Activated CD8-positive, alpha-beta T cell treated with anti-CD3 and anti-CD28 coated beads for 36 hours (primary cell): ENCODE data around the gene FKBP2. TPM values are rescaled to one million over a fixed set of nuclear protein-coding genes. Genes with fewer than 3 reads are reported as not detected.

Source experiments
- ATAC-seq: fragments of 200-7000 bp; cut with Tn5 transposase; one replicate; pipeline ENCODE4 v1.10.0; 2021; ENCODE audit warnings: mild to moderate bottlenecking, moderate library complexity
- CTCF ChIA-PET: fragments of 350-600 bp; sonication (Branson Sonifier 250); formaldehyde crosslinking; loops from one replicate; lab custom pipeline; 2021; ENCODE audit warnings: antibody characterized with exemption; lab: Charles Lee
- POLR2A ChIA-PET: fragments of 350-600 bp; sonication (Branson Sonifier 250); formaldehyde crosslinking; loops from one replicate; lab custom pipeline; 2021; ENCODE audit warnings: antibody characterized with exemption; lab: Charles Lee
- DNase-seq: peaks from one replicate; pipeline ENCODE4 v3.0.0-alpha.2; 2020
- H3K27ac Mint-ChIP-seq: one replicate; pipeline ENCODE4 v1.8.0; 2021; ENCODE audit warnings: mild to moderate bottlenecking, mixed read lengths
- H3K27me3 Mint-ChIP-seq: one replicate; pipeline ENCODE4 v1.8.0; 2021; ENCODE audit warnings: mixed read lengths
- H3K36me3 Mint-ChIP-seq: one replicate; pipeline ENCODE4 v1.8.0; 2021; ENCODE audit warnings: low read depth, mixed read lengths
- H3K4me1 Mint-ChIP-seq: one replicate; pipeline ENCODE4 v1.8.0; 2021; ENCODE audit warnings: low read depth, mixed read lengths
- H3K4me3 Mint-ChIP-seq: one replicate; pipeline ENCODE4 v1.8.0; 2021; ENCODE audit warnings: mild to moderate bottlenecking, moderate library complexity, mixed read lengths
- H3K9me3 Mint-ChIP-seq: one replicate; pipeline ENCODE4 v1.8.0; 2021; ENCODE audit warnings: mixed read lengths
- intact Hi-C: fragments of 100-400 bp; cut with micrococcal nuclease; formaldehyde crosslinking; loops from one replicate; pipeline ENCODE4 v1.10.0; 2022
- total RNA-seq, 2 experiments: library from RNA; stranded (reverse); gene quantifications; one replicate each; pipeline ENCODE4 v1.2.3, GENCODE V29; 2021
- TF ChIP-seq, protein P1 (sequence below): fragments of 200-600 bp; IDR thresholded peaks from one replicate; pipeline ENCODE4 v1.8.0; 2022; ENCODE audit warnings: antibody characterized with exemption, mild to moderate bottlenecking

FKBP2 gene
- total RNA-seq, 2 experiments from 2014 or later = 23.5 to 26.9 TPM

DNA sequence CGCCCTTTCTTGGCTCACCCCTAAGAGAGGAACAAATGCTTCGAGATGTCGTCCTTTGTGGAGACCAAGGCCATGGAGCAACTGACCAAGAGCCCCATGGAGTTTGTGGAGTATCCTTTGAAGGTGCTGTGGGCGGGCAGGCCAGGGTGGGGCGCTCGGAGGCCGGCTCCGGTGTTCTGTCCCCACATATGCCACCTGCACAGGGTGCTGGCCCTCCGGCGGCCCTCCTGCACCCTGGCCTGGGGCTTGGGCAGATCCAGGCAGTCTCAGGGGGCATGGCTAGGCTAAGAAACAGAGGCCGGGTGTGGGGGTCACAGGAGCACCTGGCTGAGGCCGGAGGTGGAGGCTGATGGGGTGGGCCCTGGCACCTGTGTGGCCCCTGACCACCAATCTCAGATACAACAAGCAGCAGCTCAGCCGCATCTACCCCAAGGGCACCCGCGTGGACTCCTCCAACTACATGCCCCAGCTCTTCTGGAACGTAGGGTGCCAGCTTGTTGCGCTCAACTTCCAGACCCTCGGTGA is 20.7 kb downstream of the FKBP2 start:
- Mint-ChIP-seq H3K27ac (no peak overlapping the region), H3K36me3 (peaks cover 12% of the 10 kb centered on the region), H3K27me3 (no peaks in the 10 kb centered on the region), H3K9me3 (no peaks in the 10 kb centered on the region), H3K4me3 (no peak overlapping the region), H3K4me1 (peaks cover 12% of the 10 kb centered on the region)
- ChIA-PET CTCF (interaction anchor here (1.8 kb wide), 1 partner anchor 10 kb away, joined by 8 read pairs; the partner anchor contains the start of gene PLCB3), POLR2A (interaction anchor here (0.9 to 2.1 kb wide), 2 partner anchors 9 to 18 kb away, joined by 5 to 6 read pairs; no protein-coding TSS in a partner anchor)
- intact Hi-C loops = no loop called here
- TF ChIP-seq, protein P1, sequence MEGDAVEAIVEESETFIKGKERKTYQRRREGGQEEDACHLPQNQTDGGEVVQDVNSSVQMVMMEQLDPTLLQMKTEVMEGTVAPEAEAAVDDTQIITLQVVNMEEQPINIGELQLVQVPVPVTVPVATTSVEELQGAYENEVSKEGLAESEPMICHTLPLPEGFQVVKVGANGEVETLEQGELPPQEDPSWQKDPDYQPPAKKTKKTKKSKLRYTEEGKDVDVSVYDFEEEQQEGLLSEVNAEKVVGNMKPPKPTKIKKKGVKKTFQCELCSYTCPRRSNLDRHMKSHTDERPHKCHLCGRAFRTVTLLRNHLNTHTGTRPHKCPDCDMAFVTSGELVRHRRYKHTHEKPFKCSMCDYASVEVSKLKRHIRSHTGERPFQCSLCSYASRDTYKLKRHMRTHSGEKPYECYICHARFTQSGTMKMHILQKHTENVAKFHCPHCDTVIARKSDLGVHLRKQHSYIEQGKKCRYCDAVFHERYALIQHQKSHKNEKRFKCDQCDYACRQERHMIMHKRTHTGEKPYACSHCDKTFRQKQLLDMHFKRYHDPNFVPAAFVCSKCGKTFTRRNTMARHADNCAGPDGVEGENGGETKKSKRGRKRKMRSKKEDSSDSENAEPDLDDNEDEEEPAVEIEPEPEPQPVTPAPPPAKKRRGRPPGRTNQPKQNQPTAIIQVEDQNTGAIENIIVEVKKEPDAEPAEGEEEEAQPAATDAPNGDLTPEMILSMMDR = no peak
- ATAC-seq = no peak
- no peak for DNase-seq

DNA sequence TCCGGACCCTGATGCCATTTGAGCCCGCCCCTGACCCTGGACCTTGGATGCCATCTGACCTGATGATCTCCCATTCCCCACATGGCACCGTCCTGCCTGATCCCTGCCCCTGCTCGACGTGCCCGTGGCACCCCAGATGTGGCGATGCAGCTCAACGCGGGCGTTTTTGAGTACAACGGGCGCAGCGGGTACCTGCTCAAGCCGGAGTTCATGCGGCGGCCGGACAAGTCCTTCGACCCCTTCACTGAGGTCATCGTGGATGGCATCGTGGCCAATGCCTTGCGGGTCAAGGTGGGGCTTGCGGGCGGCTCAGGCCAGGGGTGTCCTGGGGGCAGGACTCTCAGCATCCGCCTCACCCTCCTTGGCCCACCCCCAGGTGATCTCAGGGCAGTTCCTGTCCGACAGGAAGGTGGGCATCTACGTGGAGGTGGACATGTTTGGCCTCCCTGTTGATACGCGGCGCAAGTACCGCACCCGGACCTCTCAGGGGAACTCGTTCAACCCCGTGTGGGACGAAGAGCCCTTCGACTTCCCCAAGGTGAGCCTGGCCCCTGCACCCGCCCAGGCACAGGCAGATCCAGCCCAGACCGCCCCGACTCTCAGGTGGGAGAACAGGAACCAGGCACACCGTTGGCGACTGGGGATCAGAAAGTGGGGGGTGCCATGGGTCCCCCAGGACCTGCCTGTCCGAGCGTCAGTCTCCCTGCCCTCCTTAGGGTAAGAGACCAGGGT is 21.5 kb downstream of the FKBP2 start:
- ChIA-PET POLR2A (interaction anchor here (0.9 to 2.1 kb wide), 3 partner anchors 9 to 19 kb away, joined by 5 to 6 read pairs (median 5); no protein-coding TSS in a partner anchor), CTCF (interaction anchor here (1.0 to 1.8 kb wide), 3 partner anchors 11 to 39 kb away, joined by 3 to 8 read pairs (median 4); partner anchors contain the start of gene PLCB3)
- DNase-seq (no peak), ATAC-seq (no peak)
- peaks cover 12% of the 10 kb centered on the region for H3K36me3 Mint-ChIP-seq
- H3K4me3 Mint-ChIP-seq = no peak overlapping the region
- intact Hi-C loops = no loop called here
- no peaks in the 10 kb centered on the region for H3K27me3 Mint-ChIP-seq
- peaks cover 12% of the 10 kb centered on the region for H3K4me1 Mint-ChIP-seq
- TF ChIP-seq, protein P1 = no peak
- H3K27ac Mint-ChIP-seq = no peak overlapping the region
- no peaks in the 10 kb centered on the region for H3K9me3 Mint-ChIP-seq

DNA sequence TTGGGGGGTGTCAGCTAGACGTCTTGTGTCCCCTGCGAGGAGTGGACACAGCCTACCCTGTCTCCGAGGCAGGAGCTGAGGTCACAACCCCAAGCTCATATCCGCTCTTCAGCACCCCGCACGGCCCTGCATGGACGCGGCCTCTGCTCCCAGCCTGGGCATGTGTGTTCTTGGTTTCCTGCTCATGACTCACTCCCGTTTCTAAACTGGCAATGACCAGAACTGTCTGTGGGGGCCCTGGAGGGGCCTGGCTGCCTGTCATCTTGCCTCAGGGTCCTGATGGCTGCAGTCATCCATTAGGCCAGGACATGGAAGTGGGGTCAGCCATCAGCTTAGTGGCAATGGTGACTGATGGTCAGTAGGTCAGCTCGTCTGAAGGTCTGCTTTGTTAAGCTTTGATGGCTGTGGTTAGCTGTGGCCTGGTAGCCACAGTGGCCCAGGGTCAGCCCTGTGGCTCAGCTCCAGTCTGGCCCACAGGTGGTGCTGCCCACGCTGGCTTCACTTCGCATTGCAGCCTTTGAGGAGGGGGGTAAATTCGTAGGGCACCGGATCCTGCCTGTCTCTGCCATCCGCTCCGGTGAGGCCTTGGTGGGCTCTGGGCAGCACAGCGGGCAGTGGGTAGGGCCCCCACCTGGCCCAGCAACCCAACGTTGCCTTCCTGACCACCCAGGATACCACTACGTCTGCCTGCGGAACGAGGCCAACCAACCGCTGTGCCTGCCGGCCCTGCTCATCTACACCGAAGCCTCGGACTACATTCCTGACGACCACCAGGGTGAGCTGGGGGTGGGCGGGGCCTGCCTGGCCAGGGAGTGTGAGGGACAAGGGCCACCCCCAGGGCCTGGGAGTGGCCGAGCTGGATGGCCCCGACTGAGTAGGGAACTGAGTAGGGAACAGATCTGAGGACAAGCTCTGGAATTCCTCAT is 22.4 kb downstream of the FKBP2 start:
- CTCF ChIA-PET = interaction anchor here (1.0 to 1.4 kb wide), 3 partner anchors 11 to 40 kb away, joined by 3 to 4 read pairs (median 4); no protein-coding TSS in a partner anchor
- intact Hi-C loops = no loop called here
- POLR2A ChIA-PET = interaction anchor here (1.0 to 1.4 kb wide), 3 partner anchors 14 to 56 kb away, joined by 4 to 5 read pairs (median 4); no protein-coding TSS in a partner anchor
- H3K9me3 Mint-ChIP-seq = no peaks in the 10 kb centered on the region
- ATAC-seq = no peak
- H3K27ac Mint-ChIP-seq = no peak overlapping the region
- peaks cover 14% of the 10 kb centered on the region for H3K36me3 Mint-ChIP-seq
- no peak overlapping the region for H3K4me3 Mint-ChIP-seq
- DNase-seq = no peak
- no peaks in the 10 kb centered on the region for H3K27me3 Mint-ChIP-seq
- peaks cover 20% of the 10 kb centered on the region for H3K4me1 Mint-ChIP-seq
- TF ChIP-seq, protein P1 = no peak

DNA sequence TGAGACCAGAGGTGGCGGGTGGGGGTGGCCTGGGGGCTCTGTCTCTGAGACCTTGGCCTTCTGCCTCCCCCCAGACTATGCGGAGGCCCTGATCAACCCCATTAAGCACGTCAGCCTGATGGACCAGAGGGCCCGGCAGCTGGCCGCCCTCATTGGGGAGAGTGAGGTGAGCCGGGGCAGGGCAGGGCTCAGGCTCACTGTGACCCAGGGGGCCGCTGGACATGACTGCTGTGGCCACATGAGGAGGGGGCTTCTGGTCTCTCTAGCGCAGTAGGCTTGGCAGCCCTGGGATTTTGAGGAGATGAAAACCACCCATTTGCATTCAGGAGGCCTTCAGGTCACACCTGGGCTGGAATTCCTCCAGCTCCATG is 23.0 kb downstream of the FKBP2 start:
- POLR2A ChIA-PET = interaction anchor here (1.0 to 1.4 kb wide), 3 partner anchors 14 to 57 kb away, joined by 4 to 5 read pairs (median 4); no protein-coding TSS in a partner anchor
- H3K4me3 Mint-ChIP-seq = no peak overlapping the region
- no peak for ATAC-seq
- DNase-seq = no peak
- no peak overlapping the region for H3K27ac Mint-ChIP-seq
- H3K4me1 Mint-ChIP-seq = peaks cover 25% of the 10 kb centered on the region
- H3K27me3 Mint-ChIP-seq = no peaks in the 10 kb centered on the region
- TF ChIP-seq, protein P1 = no peak
- intact Hi-C loops = no loop called here
- CTCF ChIA-PET = interaction anchor here (1.1 to 1.6 kb wide), 3 partner anchors 13 to 40 kb away, joined by 4 to 10 read pairs (median 8); partner anchors contain the start of gene CATSPERZ
- peaks cover 17% of the 10 kb centered on the region for H3K36me3 Mint-ChIP-seq
- H3K9me3 Mint-ChIP-seq = no peaks in the 10 kb centered on the region
